ENCODE data around the gene PET100.
"Not testable (repeated sequence)": the region's sequence is repeated elsewhere in the genome, so short reads cannot be mapped to it uniquely, and the experiment has no call there.

The PET100 gene

GRCh38 chr19:7633698-7634097 is 4.1 kb downstream of the PET100 start, which contains the start of gene PCP2:
TSS of gene PCP2 (minus strand) at chr19:7633719. CDS start at chr19:7633457, 262 bp downstream.
- no peak for DNase-seq (ENCODE audit: low read depth)

- DNase-seq (ENCODE audit: low read depth) = no peak
Observed at GRCh38 chr19:7635670-7636069, 6.1 kb downstream of the PET100 start.

GRCh38 chr19:7636317-7636690 is 6.7 kb downstream of the PET100 start:
- DNase-seq (ENCODE audit: low read depth) = no peak

GRCh38 chr19:7636691-7637373 is 7.2 kb downstream of the PET100 start, which contains the start of gene STXBP2:
TSS of gene STXBP2 (plus strand) at chr19:7637110. CDS start at chr19:7637150, 40 bp downstream.
- DNase-seq (ENCODE audit: low read depth) = peak; percentile 93

- no peak for DNase-seq (ENCODE audit: low read depth)
Observed at GRCh38 chr19:7637374-7638256, 8.0 kb downstream of the PET100 start.

- DNase-seq (ENCODE audit: low read depth) = no peak
Observed at GRCh38 chr19:7638802-7639465, 9.3 kb downstream of the PET100 start.

- no peak for DNase-seq (ENCODE audit: low read depth)
Observed at GRCh38 chr19:7639863-7640348, 10.3 kb downstream of the PET100 start.

- DNase-seq (ENCODE audit: low read depth) = no peak
Observed at GRCh38 chr19:7640803-7641202, 11.2 kb downstream of the PET100 start.

- no peak for DNase-seq (ENCODE audit: low read depth)
Observed at GRCh38 chr19:7641290-7642276, 12.0 kb downstream of the PET100 start.

GRCh38 chr19:7642295-7643030 is 12.9 kb downstream of the PET100 start:
- no peak for DNase-seq (ENCODE audit: low read depth)

- DNase-seq (ENCODE audit: low read depth) = no peak
Observed at GRCh38 chr19:7643031-7643415, 13.4 kb downstream of the PET100 start.

- DNase-seq (ENCODE audit: low read depth) = not testable (repeated sequence)
Observed at GRCh38 chr19:7643629-7644549, 14.3 kb downstream of the PET100 start.

GRCh38 chr19:7644550-7644877 is 14.9 kb downstream of the PET100 start:
- DNase-seq (ENCODE audit: low read depth) = no peak

GRCh38 chr19:7645163-7645562 is 15.6 kb downstream of the PET100 start:
- DNase-seq (ENCODE audit: low read depth) = no peak

- DNase-seq (ENCODE audit: low read depth) = no peak
Observed at GRCh38 chr19:7645656-7646425, 16.2 kb downstream of the PET100 start.

GRCh38 chr19:7646426-7646700 is 16.8 kb downstream of the PET100 start:
- no peak for DNase-seq (ENCODE audit: low read depth)

GRCh38 chr19:7647156-7647555 is 17.6 kb downstream of the PET100 start:
- no peak for DNase-seq (ENCODE audit: low read depth)

GRCh38 chr19:7648265-7649014 is 18.8 kb downstream of the PET100 start:
- DNase-seq (ENCODE audit: low read depth) = no peak

All from activated T-helper 1 cell treated with Interleukin-2 at 50 U/mL for 16 hours (primary cell).